Right lobe of liver (tissue), 4 donors: ENCODE results near the gene HLA-DPA1.

Experiments
- CTCF ChIP-seq, 4 donors: fragments of 200-600 bp in 3 of 4; fragments of 450-650 bp in 1 of 4; IDR thresholded peaks; one replicate each; pipeline versions ENCODE4 v1.5.1 to v1.8.0; 2016 to 2022; ENCODE audit warnings: antibody characterized with exemption in 4 of 4, mild to moderate bottlenecking in 2 of 4
- POLR2A ChIP-seq: fragments of 450-650 bp; IDR thresholded peaks from one replicate; pipeline ENCODE4 v1.6.1; 2017; ENCODE audit warnings: antibody characterized with exemption, mild to moderate bottlenecking
- donor health status: DM: no; HTN: no; CAD: no.
- donor health status: DM: no; HTN: no; CAD: no.
- donor health status: DM: no; HTN: yes; CAD: no.

GRCh38 chr6:33034554-33034953, 38.9 kb downstream of the HLA-DPA1 start:
- no peak for TF ChIP-seq CTCF (IDR thresholded peaks at IDR 0.05)
- no peak for TF ChIP-seq POLR2A
